Body of pancreas (tissue), 4 donors: Measurements from ENCODE around the gene ZBP1.

ENCODE experiments used
- POLR2A ChIP-seq, 3 donors: fragments of 450-650 bp; IDR thresholded peaks; one replicate each; pipeline ENCODE4 v1.6.1; 2016; ENCODE audit warnings: antibody characterized with exemption in 3 of 3, mild to moderate bottlenecking in 2 of 3
- TF ChIP-seq, protein P1 (sequence below), 7 experiments: fragments of 450-650 bp in 4 of 7; fragments of 200-600 bp in 3 of 7; sonication (generic) in 3 of 7; IDR thresholded peaks; one replicate each; pipeline ENCODE4 v1.5.1; 2016 to 2019; ENCODE audit warnings: antibody characterized with exemption in 7 of 7

DNA sequence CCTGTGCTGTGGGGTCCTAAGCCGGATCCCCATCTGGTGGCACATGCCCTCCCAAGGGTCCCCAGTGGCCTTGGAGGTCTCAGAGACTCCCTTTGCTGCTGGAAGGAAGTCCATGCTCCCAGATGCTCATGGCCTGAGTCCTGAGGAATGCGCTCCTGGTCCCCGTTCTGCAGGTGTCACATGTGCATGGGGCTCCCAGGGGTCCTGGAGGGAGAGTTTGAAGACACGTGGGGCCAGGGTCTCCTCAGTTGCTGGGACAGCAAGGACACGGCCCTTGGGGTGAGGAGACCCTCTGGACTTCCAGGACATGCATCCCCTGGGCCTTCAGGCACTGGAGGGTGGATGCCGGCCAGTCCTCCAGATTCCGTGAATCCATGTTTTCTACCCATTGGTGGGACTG is 11.7 kb downstream of the ZBP1 start:
- TF ChIP-seq, protein P1, sequence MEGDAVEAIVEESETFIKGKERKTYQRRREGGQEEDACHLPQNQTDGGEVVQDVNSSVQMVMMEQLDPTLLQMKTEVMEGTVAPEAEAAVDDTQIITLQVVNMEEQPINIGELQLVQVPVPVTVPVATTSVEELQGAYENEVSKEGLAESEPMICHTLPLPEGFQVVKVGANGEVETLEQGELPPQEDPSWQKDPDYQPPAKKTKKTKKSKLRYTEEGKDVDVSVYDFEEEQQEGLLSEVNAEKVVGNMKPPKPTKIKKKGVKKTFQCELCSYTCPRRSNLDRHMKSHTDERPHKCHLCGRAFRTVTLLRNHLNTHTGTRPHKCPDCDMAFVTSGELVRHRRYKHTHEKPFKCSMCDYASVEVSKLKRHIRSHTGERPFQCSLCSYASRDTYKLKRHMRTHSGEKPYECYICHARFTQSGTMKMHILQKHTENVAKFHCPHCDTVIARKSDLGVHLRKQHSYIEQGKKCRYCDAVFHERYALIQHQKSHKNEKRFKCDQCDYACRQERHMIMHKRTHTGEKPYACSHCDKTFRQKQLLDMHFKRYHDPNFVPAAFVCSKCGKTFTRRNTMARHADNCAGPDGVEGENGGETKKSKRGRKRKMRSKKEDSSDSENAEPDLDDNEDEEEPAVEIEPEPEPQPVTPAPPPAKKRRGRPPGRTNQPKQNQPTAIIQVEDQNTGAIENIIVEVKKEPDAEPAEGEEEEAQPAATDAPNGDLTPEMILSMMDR (IDR thresholded peaks at IDR 0.05): no peak
- TF ChIP-seq POLR2A (IDR thresholded peaks at IDR 0.05): no peak
